Right atrium auricular region (tissue), 2 donors: Measurements from ENCODE around the gene POLR2E. TPM values are rescaled to one million over a fixed set of nuclear protein-coding genes. Genes with fewer than 3 reads are reported as not detected.
A peak's percentile ranks its signal among the peaks of the same experiment; 100 is the strongest.
"Not testable (repeated sequence)": the region's sequence is repeated elsewhere in the genome, so short reads cannot be mapped to it uniquely, and the experiment has no call there.

Experiments used
- DNase-seq: peaks from one replicate; pipeline ENCODE4 v3.0.0-alpha.2; 2019; ENCODE audit warnings: low spot score
- H3K27ac ChIP-seq, 2 donors: fragments of 200-600 bp; sonication (generic); 1 replicate in 1 of 2; 2 replicates in 1 of 2; pipeline ENCODE4 v1.5.1; 2016 to 2019
- H3K27me3 ChIP-seq, 2 donors: fragments of 200-600 bp; sonication (generic); one replicate each; pipeline versions ENCODE4 v1.5.1 to v1.6.0; 2017 to 2019
- H3K36me3 ChIP-seq: fragments of 200-600 bp; sonication (generic); one replicate; pipeline ENCODE4 v1.5.1; 2016
- H3K4me1 ChIP-seq, 2 donors: fragments of 200-600 bp; sonication (generic); one replicate each; pipeline versions ENCODE4 v1.5.1 to v1.6.0; 2017 to 2019
- H3K4me3 ChIP-seq, 2 donors: fragments of 200-600 bp; sonication (generic); 1 replicate in 1 of 2; 2 replicates in 1 of 2; pipeline ENCODE4 v1.5.1; 2017 to 2019; ENCODE audit warnings: mild to moderate bottlenecking in 1 of 2, moderate library complexity in 1 of 2
- H3K9me3 ChIP-seq, 2 donors: fragments of 200-600 bp; sonication (generic); one replicate each; pipeline ENCODE4 v1.5.1; 2019
- CTCF ChIP-seq, 2 donors: fragments of 200-600 bp; sonication (generic); IDR thresholded peaks; one replicate each; pipeline ENCODE4 v1.5.1; 2019; ENCODE audit warnings: antibody characterized with exemption in 2 of 2
- total RNA-seq, 2 donors: library from RNA; depleted of rRNA; stranded (reverse); fragments of >200 nt; gene quantifications; one replicate each; pipeline ENCODE4 v1.1.0, GENCODE V29; 2016

POLR2E gene
- total RNA-seq, 2 donors from 2014 or later = 149 to 252 TPM

GRCh38 chr19:1118999-1119398 lies 23.8 kb upstream of the POLR2E start:
- DNase-seq = no peak
- no peak for TF ChIP-seq CTCF (IDR thresholded peaks at IDR 0.05)
- peaks cover 96% of the 10 kb centered on the region for H3K36me3 ChIP-seq
- no peak overlapping the region for H3K27ac ChIP-seq
- H3K4me3 ChIP-seq = no peak overlapping the region
- no peaks in the 10 kb centered on the region for H3K9me3 ChIP-seq
- H3K27me3 ChIP-seq = no peaks in the 10 kb centered on the region
- peaks cover 0 to 4% of the 10 kb centered on the region in 2 donors for H3K4me1 ChIP-seq

GRCh38 chr19:1117654-1118053 lies 22.5 kb upstream of the POLR2E start:
- Histone ChIP-seq H3K27me3 (no peaks in the 10 kb centered on the region), H3K4me3 (no peak overlapping the region), H3K9me3 (no peaks in the 10 kb centered on the region), H3K4me1 (peaks cover 0 to 18% of the 10 kb centered on the region in 2 donors), H3K36me3 (peaks cover 89% of the 10 kb centered on the region), H3K27ac (no peak overlapping the region)
- no peak for TF ChIP-seq CTCF (IDR thresholded peaks at IDR 0.05)
- no peak for DNase-seq

- Histone ChIP-seq H3K27me3 (no peaks in the 10 kb centered on the region), H3K27ac (no peak overlapping the region), H3K9me3 (no peaks in the 10 kb centered on the region), H3K4me1 (peaks cover 0 to 25% of the 10 kb centered on the region in 2 donors), H3K36me3 (peaks cover 85% of the 10 kb centered on the region), H3K4me3 (no peak overlapping the region)
- no peak for DNase-seq
- no peak for TF ChIP-seq CTCF (IDR thresholded peaks at IDR 0.05)
Measured at GRCh38 chr19:1116726-1117581, 21.8 kb upstream of the POLR2E start.

GRCh38 chr19:1115646-1116420 lies 20.7 kb upstream of the POLR2E start:
- Histone ChIP-seq H3K36me3 (peaks cover 81% of the 10 kb centered on the region), H3K4me1 (peaks cover 0 to 28% of the 10 kb centered on the region in 2 donors), H3K4me3 (no peak overlapping the region), H3K27me3 (no peaks in the 10 kb centered on the region), H3K9me3 (no peaks in the 10 kb centered on the region), H3K27ac (no peak overlapping the region)
- DNase-seq = no peak
- TF ChIP-seq CTCF (IDR thresholded peaks at IDR 0.05) = no peak

- H3K4me3 ChIP-seq, H3K27me3 ChIP-seq, DNase-seq, H3K9me3 ChIP-seq, H3K27ac ChIP-seq: not testable (repeated sequence)
- Histone ChIP-seq H3K4me1 (peaks cover 0 to 28% of the 10 kb centered on the region in 2 donors), H3K36me3 (peaks cover 81% of the 10 kb centered on the region)
Measured at GRCh38 chr19:1114728-1115127, 19.6 kb upstream of the POLR2E start.

GRCh38 chr19:1113986-1114483 lies 18.9 kb upstream of the POLR2E start:
- peak overlapping the region; percentile 80 to 89 for H3K27ac ChIP-seq
- peaks cover 0 to 28% of the 10 kb centered on the region in 2 donors for H3K4me1 ChIP-seq
- DNase-seq = no peak
- H3K27me3 ChIP-seq = no peaks in the 10 kb centered on the region
- H3K36me3 ChIP-seq = peaks cover 81% of the 10 kb centered on the region
- no peaks in the 10 kb centered on the region for H3K9me3 ChIP-seq
- no peak for TF ChIP-seq CTCF (IDR thresholded peaks at IDR 0.05)
- no peak overlapping the region for H3K4me3 ChIP-seq
